Dendritic cell treated with granulocyte-macrophage colony-stimulating factor and Interleukin-4, amounts not matched to agents 40 ng/mL and 50 ng/mL, for 4 days (primary cell): Measurements from ENCODE around the gene TARM1.
A peak's percentile ranks its signal among the peaks of the same experiment; 100 is the strongest.
"Not testable (repeated sequence)": the region's sequence is repeated elsewhere in the genome, so short reads cannot be mapped to it uniquely, and the experiment has no call there.

ENCODE experiments used
- H3K27ac Mint-ChIP-seq: one replicate; pipeline ENCODE4 v1.8.0; 2022; ENCODE audit warnings: mild to moderate bottlenecking, mixed read lengths
- H3K27me3 Mint-ChIP-seq: one replicate; pipeline ENCODE4 v1.8.0; 2022; ENCODE audit warnings: mild to moderate bottlenecking, mixed read lengths
- H3K36me3 Mint-ChIP-seq: one replicate; pipeline ENCODE4 v1.8.0; 2022; ENCODE audit warnings: low read depth, mixed read lengths
- H3K4me1 Mint-ChIP-seq: one replicate; pipeline ENCODE4 v1.8.0; 2022; ENCODE audit warnings: low read depth, mixed read lengths
- H3K4me3 Mint-ChIP-seq: one replicate; pipeline ENCODE4 v1.8.0; 2022; ENCODE audit warnings: mild to moderate bottlenecking, moderate library complexity, mixed read lengths
- H3K9me3 Mint-ChIP-seq: one replicate; pipeline ENCODE4 v1.8.0; 2022; ENCODE audit warnings: mixed read lengths
- intact Hi-C: fragments of 100-400 bp; cut with micrococcal nuclease; formaldehyde crosslinking; loops from one replicate; pipeline ENCODE4 v1.15.0; 2022

The TARM1 gene

GRCh38 chr19:54107876-54108490 lies 26.8 kb upstream of the TARM1 start:
- peaks cover 84% of the 10 kb centered on the region for H3K36me3 Mint-ChIP-seq
- H3K27me3 Mint-ChIP-seq, result no peaks in the 10 kb centered on the region
- H3K4me3 Mint-ChIP-seq, result no peak overlapping the region
- intact Hi-C loops, result no loop called here
- no peaks in the 10 kb centered on the region for H3K9me3 Mint-ChIP-seq
- H3K4me1 Mint-ChIP-seq, result peaks cover 42% of the 10 kb centered on the region
- H3K27ac Mint-ChIP-seq, result peak overlapping the region; percentile 2

GRCh38 chr19:54106716-54107115 lies 25.6 kb upstream of the TARM1 start:
- Mint-ChIP-seq H3K4me3 (no peak overlapping the region), H3K27me3 (no peaks in the 10 kb centered on the region), H3K36me3 (peaks cover 78% of the 10 kb centered on the region), H3K9me3 (no peaks in the 10 kb centered on the region), H3K4me1 (peaks cover 49% of the 10 kb centered on the region), H3K27ac (no peak overlapping the region)
- intact Hi-C loops, result no loop called here

- peaks cover 71% of the 10 kb centered on the region for H3K36me3 Mint-ChIP-seq
- H3K4me3 Mint-ChIP-seq, result no peak overlapping the region
- no peak overlapping the region for H3K27ac Mint-ChIP-seq
- H3K9me3 Mint-ChIP-seq, result no peaks in the 10 kb centered on the region
- intact Hi-C loops, result no loop called here
- H3K4me1 Mint-ChIP-seq, result peaks cover 54% of the 10 kb centered on the region
- H3K27me3 Mint-ChIP-seq, result no peaks in the 10 kb centered on the region
Observed at GRCh38 chr19:54105796-54106195, 24.6 kb upstream of the TARM1 start.

- H3K27me3 Mint-ChIP-seq, result no peaks in the 10 kb centered on the region
- intact Hi-C loops, result no loop called here
- no peak overlapping the region for H3K27ac Mint-ChIP-seq
- H3K36me3 Mint-ChIP-seq, result peaks cover 71% of the 10 kb centered on the region
- peaks cover 56% of the 10 kb centered on the region for H3K4me1 Mint-ChIP-seq
- H3K9me3 Mint-ChIP-seq, result no peaks in the 10 kb centered on the region
- no peak overlapping the region for H3K4me3 Mint-ChIP-seq
Observed at GRCh38 chr19:54104998-54105715, 24.0 kb upstream of the TARM1 start.

- intact Hi-C loops, result loop anchor here (1.0 kb wide), 2 partner anchors 13 to 35 kb away; partner anchors contain the start of genes CNOT3, PRPF31 and TFPT
- Mint-ChIP-seq H3K9me3 (no peaks in the 10 kb centered on the region), H3K4me1 (peaks cover 65% of the 10 kb centered on the region), H3K27ac (peak within 1 kb of the TSS; percentile 93), H3K4me3 (peak within 1 kb of the TSS; percentile 100), H3K36me3 (peaks cover 58% of the 10 kb centered on the region), H3K27me3 (no peaks in the 10 kb centered on the region)
Observed at GRCh38 chr19:54102421-54103169, 21.4 kb upstream of the TARM1 start, which contains the start of gene NDUFA3. Gene NDUFA3, plus strand, starts transcription at chr19:54102855. Its CDS starts 24 bp downstream, at chr19:54102879.

GRCh38 chr19:54100561-54100960 lies 19.4 kb upstream of the TARM1 start, which contains the start of gene OSCAR:
Gene OSCAR, minus strand, starts transcription at chr19:54100803. Its CDS starts 11 bp downstream, at chr19:54100792.
- H3K4me1 Mint-ChIP-seq, result peaks cover 73% of the 10 kb centered on the region
- no peaks in the 10 kb centered on the region for H3K27me3 Mint-ChIP-seq
- peaks cover 52% of the 10 kb centered on the region for H3K36me3 Mint-ChIP-seq
- peak within 1 kb of the TSS; percentile 89 for H3K4me3 Mint-ChIP-seq
- H3K27ac Mint-ChIP-seq, result peak within 1 kb of the TSS; percentile 93
- no peaks in the 10 kb centered on the region for H3K9me3 Mint-ChIP-seq
- intact Hi-C loops, result no loop called here

- H3K36me3 Mint-ChIP-seq, result peaks cover 54% of the 10 kb centered on the region
- intact Hi-C loops, result loop anchor here (5.0 kb wide), 1 partner anchor 38 kb away; the partner anchor contains the start of gene VSTM1
- H3K4me3 Mint-ChIP-seq, result peak overlapping the region; percentile 89
- peaks cover 76% of the 10 kb centered on the region for H3K4me1 Mint-ChIP-seq
- not testable (repeated sequence) for H3K9me3 Mint-ChIP-seq, H3K27me3 Mint-ChIP-seq
- peak overlapping the region; percentile 93 for H3K27ac Mint-ChIP-seq
Observed at GRCh38 chr19:54099903-54100255, 18.7 kb upstream of the TARM1 start.

- Mint-ChIP-seq H3K4me1 (peaks cover 81% of the 10 kb centered on the region), H3K4me3 (peak overlapping the region; percentile 89), H3K36me3 (peaks cover 59% of the 10 kb centered on the region), H3K27ac (peak overlapping the region; percentile 93), H3K9me3 (no peaks in the 10 kb centered on the region), H3K27me3 (no peaks in the 10 kb centered on the region)
- intact Hi-C loops, result loop anchor here (5.0 kb wide), 1 partner anchor 37 kb away; the partner anchor contains the start of gene VSTM1
Observed at GRCh38 chr19:54099190-54099902, 18.2 kb upstream of the TARM1 start.

- peaks cover 65% of the 10 kb centered on the region for H3K4me1 Mint-ChIP-seq
- H3K9me3 Mint-ChIP-seq, result no peaks in the 10 kb centered on the region
- H3K27me3 Mint-ChIP-seq, result peaks cover 2% of the 10 kb centered on the region
- peaks cover 54% of the 10 kb centered on the region for H3K36me3 Mint-ChIP-seq
- peak overlapping the region; percentile 83 for H3K4me3 Mint-ChIP-seq
- intact Hi-C loops, result loop anchor here (5.0 kb wide), 1 partner anchor 34 kb away; the partner anchor contains the start of gene VSTM1
- peak overlapping the region; percentile 76 for H3K27ac Mint-ChIP-seq
Observed at GRCh38 chr19:54096617-54097106, 15.5 kb upstream of the TARM1 start.

- Mint-ChIP-seq H3K27ac (peak overlapping the region; percentile 76), H3K4me1 (peaks cover 59% of the 10 kb centered on the region), H3K4me3 (peak overlapping the region; percentile 83), H3K36me3 (peaks cover 54% of the 10 kb centered on the region)
- not testable (repeated sequence) for H3K9me3 Mint-ChIP-seq, H3K27me3 Mint-ChIP-seq
- intact Hi-C loops, result loop anchor here (5.0 kb wide), 1 partner anchor 34 kb away; the partner anchor contains the start of gene VSTM1
Observed at GRCh38 chr19:54095859-54096616, 14.9 kb upstream of the TARM1 start.

GRCh38 chr19:54095136-54095858 lies 14.1 kb upstream of the TARM1 start:
- intact Hi-C loops, result loop anchor here (5.0 kb wide), 1 partner anchor 33 kb away; the partner anchor contains the start of gene VSTM1
- H3K9me3 Mint-ChIP-seq, result no peaks in the 10 kb centered on the region

GRCh38 chr19:54094426-54095000 lies 13.3 kb upstream of the TARM1 start:
- Mint-ChIP-seq H3K9me3 (no peaks in the 10 kb centered on the region), H3K27me3 (peaks cover 2% of the 10 kb centered on the region), H3K4me3 (no peak overlapping the region), H3K4me1 (peaks cover 44% of the 10 kb centered on the region), H3K27ac (no peak overlapping the region), H3K36me3 (peaks cover 42% of the 10 kb centered on the region)
- intact Hi-C loops, result no loop called here

More at GRCh38 chr19:54095136-54095858, 14.1 kb upstream of the TARM1 start:
- H3K36me3 Mint-ChIP-seq, result peaks cover 48% of the 10 kb centered on the region
- H3K27me3 Mint-ChIP-seq, result peaks cover 2% of the 10 kb centered on the region
- peaks cover 52% of the 10 kb centered on the region for H3K4me1 Mint-ChIP-seq
- H3K4me3 Mint-ChIP-seq, result peak overlapping the region; percentile 74
- H3K27ac Mint-ChIP-seq, result no peak overlapping the region
